Mammary epithelial cell (primary cell): ENCODE results near the gene LRRC2.

Source experiments
- CTCF ChIP-seq, 2 donors: IDR thresholded peaks in 1 of 2; conservative IDR thresholded peaks in 1 of 2; 2 replicates each; pipeline ENCODE4 v1.5.1; 2011 to 2012; ENCODE audit warnings: inconsistent platforms in 2 of 2, low read length in 2 of 2, mild to moderate bottlenecking in 2 of 2, control low read depth in 1 of 2, low read depth in 1 of 2; ENCODE audit not compliant: insufficient read depth in 1 of 2; ENCODE audit errors: extremely low read depth in 1 of 2
- EZH2 ChIP-seq: IDR thresholded peaks from 2 replicates; pipeline ENCODE4 v1.6.1; 2012; ENCODE audit warnings: low read length, inconsistent platforms, borderline replicate concordance

- TF ChIP-seq CTCF (conservative IDR thresholded peaks at IDR 0.05 in 1 of 2, IDR thresholded peaks at IDR 0.05 in 1 of 2; ENCODE audit: extremely low read depth in 1 of 2, insufficient read depth in 1 of 2, low read depth in 1 of 2, low read length in 2 of 2) = no peak
- TF ChIP-seq EZH2 = no peak
Observed at GRCh38 chr3:46609212-46609721, 43.2 kb upstream of the LRRC2 start.
